BJ (cell line): Measurements from ENCODE around the gene TBP. TPM values are rescaled to one million over a fixed set of nuclear protein-coding genes. Genes with fewer than 3 reads are reported as not detected.
A peak's percentile ranks its signal among the peaks of the same experiment; 100 is the strongest.

Source experiments
- CTCF ChIA-PET: fragments of 350-600 bp; formaldehyde crosslinking; extraction: SDS; loops from one replicate; lab custom pipeline; 2021; ENCODE audit warnings: antibody characterized with exemption, inconsistent platforms; lab: Yijun Ruan, JAX
- POLR2A ChIA-PET: fragments of 300-600 bp; sonication (Branson Sonifier 250); formaldehyde crosslinking; extraction: SDS; loops from one replicate; lab custom pipeline; 2021; ENCODE audit warnings: antibody characterized with exemption; lab: Charles Lee
- DNase-seq: peaks from one replicate; pipeline ENCODE4 v3.0.0-alpha.2; 2011; ENCODE audit warnings: low read depth
- H3K27me3 ChIP-seq: 2 replicates; pipeline ENCODE4 v1.6.0; 2011; ENCODE audit warnings: low read length; ENCODE audit not compliant: control insufficient read depth, insufficient read depth
- H3K36me3 ChIP-seq: 2 replicates; pipeline ENCODE4 v1.5.1; 2011; ENCODE audit warnings: low read length; ENCODE audit not compliant: control insufficient read depth, insufficient read depth
- H3K4me3 ChIP-seq: 2 replicates; pipeline ENCODE4 v1.5.1; 2011; ENCODE audit warnings: low read depth, mild to moderate bottlenecking, control low read depth, low read length
- polyA plus RNA-seq: library from polyadenylated mRNA; depleted of rRNA; stranded (reverse); fragments of >200 nt; gene quantifications from 2 replicates; pipeline ENCODE4 v1.2.3, GENCODE V29; 2011
- TF ChIP-seq, protein P1 (sequence below): IDR thresholded peaks from 2 replicates; pipeline ENCODE4 v1.5.1; 2011; ENCODE audit warnings: low read depth, mild to moderate bottlenecking, control low read depth, inconsistent platforms, low read length, moderate library complexity; ENCODE audit not compliant: insufficient read depth

Gene TBP
- polyA plus RNA-seq, 1 experiment = 19.3 TPM

DNA sequence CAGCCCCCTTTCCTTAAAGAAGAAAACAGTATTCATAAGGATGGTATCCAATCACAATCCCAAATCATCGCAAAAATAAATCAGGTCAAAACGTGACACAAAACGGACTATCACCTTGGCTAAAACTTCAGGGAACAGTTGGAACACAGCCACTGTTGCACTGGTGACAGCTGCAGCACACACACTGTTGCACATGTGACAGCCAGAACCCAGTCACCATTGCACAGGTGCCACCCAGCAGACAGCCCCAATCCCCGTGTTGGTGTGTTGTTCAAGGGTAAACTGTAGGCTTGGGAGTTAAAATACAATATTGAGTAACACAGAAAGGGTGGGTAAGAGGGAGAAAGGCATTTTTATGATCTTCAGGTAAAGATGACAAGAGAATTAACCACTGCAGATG, 16.8 kb upstream of the TBP start:
- CTCF ChIA-PET = interaction anchor here (0.8 to 3.0 kb wide), 2 partner anchors 706 to 748 kb away, joined by 3 to 8 read pairs; no protein-coding TSS in a partner anchor
- H3K36me3 ChIP-seq = peaks cover 30% of the 10 kb centered on the region
- no peak overlapping the region for H3K4me3 ChIP-seq
- POLR2A ChIA-PET = no interaction called here
- DNase-seq = no peak
- TF ChIP-seq, protein P1, sequence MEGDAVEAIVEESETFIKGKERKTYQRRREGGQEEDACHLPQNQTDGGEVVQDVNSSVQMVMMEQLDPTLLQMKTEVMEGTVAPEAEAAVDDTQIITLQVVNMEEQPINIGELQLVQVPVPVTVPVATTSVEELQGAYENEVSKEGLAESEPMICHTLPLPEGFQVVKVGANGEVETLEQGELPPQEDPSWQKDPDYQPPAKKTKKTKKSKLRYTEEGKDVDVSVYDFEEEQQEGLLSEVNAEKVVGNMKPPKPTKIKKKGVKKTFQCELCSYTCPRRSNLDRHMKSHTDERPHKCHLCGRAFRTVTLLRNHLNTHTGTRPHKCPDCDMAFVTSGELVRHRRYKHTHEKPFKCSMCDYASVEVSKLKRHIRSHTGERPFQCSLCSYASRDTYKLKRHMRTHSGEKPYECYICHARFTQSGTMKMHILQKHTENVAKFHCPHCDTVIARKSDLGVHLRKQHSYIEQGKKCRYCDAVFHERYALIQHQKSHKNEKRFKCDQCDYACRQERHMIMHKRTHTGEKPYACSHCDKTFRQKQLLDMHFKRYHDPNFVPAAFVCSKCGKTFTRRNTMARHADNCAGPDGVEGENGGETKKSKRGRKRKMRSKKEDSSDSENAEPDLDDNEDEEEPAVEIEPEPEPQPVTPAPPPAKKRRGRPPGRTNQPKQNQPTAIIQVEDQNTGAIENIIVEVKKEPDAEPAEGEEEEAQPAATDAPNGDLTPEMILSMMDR = no peak
- H3K27me3 ChIP-seq = no peaks in the 10 kb centered on the region

DNA sequence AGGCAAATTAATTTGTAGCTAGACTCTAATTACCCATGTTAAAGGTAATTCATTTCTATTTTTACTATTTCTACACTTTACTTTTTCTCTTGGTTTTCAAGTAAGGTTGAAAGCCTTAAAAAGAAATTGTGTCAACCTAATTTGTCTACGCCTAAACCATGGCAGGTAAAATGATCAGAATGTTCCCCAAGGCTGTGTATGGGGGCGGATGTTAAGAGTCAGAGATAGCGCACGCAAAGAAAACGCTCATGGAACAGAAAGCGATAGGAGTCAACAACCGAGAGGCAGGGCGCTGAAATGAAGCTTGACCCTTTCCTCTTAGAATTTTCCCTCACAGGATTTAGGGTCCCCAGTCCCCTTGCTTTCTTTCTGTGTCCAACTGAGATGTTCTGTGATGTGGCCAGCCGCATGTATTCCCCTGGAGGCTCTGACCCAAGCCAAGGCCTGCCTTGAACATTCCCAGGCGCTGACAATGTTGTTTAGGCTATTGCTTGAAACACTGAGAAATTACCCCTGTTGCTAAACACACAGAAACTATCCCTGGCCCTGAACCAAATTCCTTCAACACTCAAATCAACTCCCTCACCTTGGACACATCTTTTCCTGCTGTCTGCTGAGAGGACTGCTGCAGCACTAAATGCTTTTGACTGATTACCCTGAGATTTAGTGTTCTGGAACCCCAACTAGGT, 12.0 kb upstream of the TBP start:
- peaks cover 27% of the 10 kb centered on the region for H3K36me3 ChIP-seq

DNA sequence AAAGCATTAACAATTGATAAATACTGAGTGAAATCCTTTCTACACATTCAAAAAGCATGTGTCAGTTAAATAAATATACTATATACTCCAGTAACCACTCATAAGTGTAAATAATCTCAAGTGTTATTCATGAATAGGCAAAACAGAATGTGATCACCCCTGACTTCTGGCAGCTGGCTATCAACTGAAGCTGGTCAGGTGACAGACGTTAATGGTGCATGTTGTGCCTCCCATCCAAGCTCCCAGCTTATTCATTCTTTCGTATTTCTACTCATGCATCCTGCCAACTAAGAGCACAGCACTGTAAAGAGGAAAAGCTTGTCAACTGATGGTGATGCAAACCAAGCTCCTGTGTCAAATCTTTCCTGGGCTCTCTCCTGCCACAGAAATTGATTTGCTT, 8.8 kb upstream of the TBP start:
- Histone ChIP-seq H3K36me3 (peaks cover 19% of the 10 kb centered on the region), H3K27me3 (no peaks in the 10 kb centered on the region), H3K4me3 (no peak overlapping the region)
- no peak for DNase-seq
- ChIA-PET CTCF (interaction anchor here (1.5 to 1.8 kb wide), 2 partner anchors 15 to 785 kb away, joined by 4 to 7 read pairs; no protein-coding TSS in a partner anchor), POLR2A (no interaction called here)
- TF ChIP-seq, protein P1 = no peak

More for the DNA sequence above, 12.0 kb upstream of the TBP start:
- H3K4me3 ChIP-seq = no peak overlapping the region
- ChIA-PET CTCF (interaction anchor here (1.5 to 3.2 kb wide), 3 partner anchors 12 to 753 kb away, joined by 4 to 24 read pairs (median 11); no protein-coding TSS in a partner anchor), POLR2A (no interaction called here)
- no peak for DNase-seq
- TF ChIP-seq, protein P1 = no peak
- H3K27me3 ChIP-seq = no peaks in the 10 kb centered on the region

DNA sequence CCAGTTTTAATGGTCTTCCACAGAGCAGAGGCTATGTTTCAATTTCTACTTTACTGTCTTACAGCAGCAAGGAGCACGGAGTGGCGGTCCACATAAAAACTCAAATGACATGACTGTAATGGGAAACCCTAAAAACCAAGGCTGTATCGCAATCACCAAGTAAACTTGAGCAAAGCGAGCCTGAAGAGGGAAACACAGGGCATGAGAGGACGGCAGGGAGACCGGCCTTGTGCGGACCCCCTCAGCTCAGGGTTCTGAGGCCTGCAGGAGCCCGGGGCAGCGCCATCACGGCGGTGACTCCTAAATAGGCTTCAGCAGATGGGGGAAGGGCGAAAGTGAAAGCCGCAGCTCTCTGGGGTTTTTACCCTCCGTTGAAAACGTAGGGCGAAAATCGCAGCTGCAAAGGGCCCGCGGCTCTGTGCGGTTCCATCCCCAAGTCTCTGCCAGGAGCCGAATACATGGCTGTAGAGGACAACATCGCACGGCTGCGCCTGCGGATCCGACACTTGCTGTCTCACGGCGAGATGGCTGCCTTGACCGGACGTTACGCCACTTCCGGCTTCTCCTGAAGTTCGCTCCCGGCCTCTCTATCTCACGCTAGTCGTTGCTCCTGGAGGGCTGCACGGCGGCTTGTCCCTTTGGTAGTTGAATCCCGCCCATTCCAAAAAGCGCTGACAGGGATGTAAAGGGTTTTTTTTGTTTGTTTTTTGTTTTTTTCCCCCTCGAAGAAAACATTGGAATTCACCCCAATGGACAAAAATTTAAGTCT, 1.2 kb upstream of the TBP start, which contains the start of gene PSMB1:
Gene PSMB1 (minus strand): TSS at position 543 of the 769 bp plus-strand sequence. CDS start 65 bp downstream, at position 478.
- Histone ChIP-seq H3K36me3 (peaks cover 4% of the 10 kb centered on the region; the same call in 1 of the 2 replicates), H3K27me3 (no peaks in the 10 kb centered on the region), H3K4me3 (peak within 1 kb of the TSS; percentile 96)
- ChIA-PET POLR2A (no interaction called here), CTCF (interaction anchor here (1.4 kb wide), 1 partner anchor 762 kb away, joined by 3 read pairs; no protein-coding TSS in a partner anchor)
- TF ChIP-seq, protein P1 = no peak
- peak; percentile 68 for DNase-seq
